ENCODE results near the gene NFIX. TPM values are rescaled to one million over a fixed set of nuclear protein-coding genes. Genes with fewer than 3 reads are reported as not detected.

Gene NFIX
- total RNA-seq, 1 experiment from 2014 or later: 144 TPM

- no peak for TF ChIP-seq REST (IDR thresholded peaks at IDR 0.05; ENCODE audit: insufficient read depth in 1 of 2, low read depth in 2 of 2, low read length in 1 of 2)
- TF ChIP-seq POLR2AphosphoS5 (IDR thresholded peaks at IDR 0.05; ENCODE audit: low read depth, low read length): 0 out of 2 replicates have a peak, but pooled peaks have one; percentile 24
- no peak for TF ChIP-seq TCF7L2 (IDR thresholded peaks at IDR 0.05; ENCODE audit: low read depth, low read length)
- no peak for TF ChIP-seq CTCF (IDR thresholded peaks at IDR 0.05)
- intact Hi-C loops (cut with micrococcal nuclease; ENCODE audit: unreplicated experiment) (no loop called here), in situ Hi-C loops (cut with HindIII; ENCODE audit: low pct_unique_long_range_greater_than_20kb, low sequenced_read_pairs) (no loop called here)
- DNase-seq (ENCODE audit: low read depth, low spot score) (no peak), ATAC-seq (no peak)
- Histone ChIP-seq H3K27ac (ENCODE audit: low read length) (peak overlapping the region; percentile 98), H3K27me3 (ENCODE audit: control insufficient read depth, insufficient read depth, low read length) (no peaks in the 10 kb centered on the region), H3K4me3 (ENCODE audit: low read depth in 2 of 2, low read length in 2 of 2) (peak overlapping the region; percentile 89 to 91), H3K9me3 (ENCODE audit: control insufficient read depth, insufficient read depth, low read depth, low read length) (no peaks in the 10 kb centered on the region), H3K4me1 (ENCODE audit: control insufficient read depth, insufficient read depth, low read length) (peaks cover 15% of the 10 kb centered on the region), H3K36me3 (ENCODE audit: control insufficient read depth, insufficient read depth, low read length) (peaks cover 13% of the 10 kb centered on the region)
- POLR2A ChIA-PET: interaction anchor here (0.6 kb wide), 1 partner anchor 211 kb away, joined by 11 read pairs; no protein-coding TSS in a partner anchor
- TSS peak; percentile 45 for BruUV-seq (replicated peaks)
- CTCF ChIA-PET: no interaction called here
Observed at GRCh38 chr19:12946731-12947496, 48.4 kb upstream of the NFIX start.

- BruUV-seq (replicated peaks): no TSS peak
- no peak for DNase-seq (ENCODE audit: low read depth, low spot score)
- Histone ChIP-seq H3K9me3 (ENCODE audit: control insufficient read depth, insufficient read depth, low read depth, low read length) (no peaks in the 10 kb centered on the region), H3K36me3 (ENCODE audit: control insufficient read depth, insufficient read depth, low read length) (peaks cover 13% of the 10 kb centered on the region), H3K4me3 (ENCODE audit: low read depth in 2 of 2, low read length in 2 of 2) (no peak overlapping the region), H3K4me1 (ENCODE audit: control insufficient read depth, insufficient read depth, low read length) (peaks cover 20% of the 10 kb centered on the region), H3K27ac (ENCODE audit: low read length) (peak overlapping the region; percentile 98; the same call in 1 of the 2 replicates), H3K27me3 (ENCODE audit: control insufficient read depth, insufficient read depth, low read length) (no peaks in the 10 kb centered on the region)
- ChIA-PET CTCF (no interaction called here), POLR2A (no interaction called here)
- in situ Hi-C loops (cut with HindIII; ENCODE audit: low pct_unique_long_range_greater_than_20kb, low sequenced_read_pairs) (no loop called here), intact Hi-C loops (cut with micrococcal nuclease; ENCODE audit: unreplicated experiment) (no loop called here)
- ATAC-seq: no peak
- TF ChIP-seq REST (IDR thresholded peaks at IDR 0.05; ENCODE audit: insufficient read depth in 1 of 2, low read depth in 2 of 2, low read length in 1 of 2) (no peak), TCF7L2 (IDR thresholded peaks at IDR 0.05; ENCODE audit: low read depth, low read length) (no peak), CTCF (IDR thresholded peaks at IDR 0.05) (no peak), POLR2AphosphoS5 (IDR thresholded peaks at IDR 0.05; ENCODE audit: low read depth, low read length) (no peak), SIN3A (IDR thresholded peaks at IDR 0.05; ENCODE audit: borderline replicate concordance, insufficient read depth, low read depth, low read length) (no peak)
Observed at GRCh38 chr19:12947702-12948611, 47.3 kb upstream of the NFIX start.

All from Panc1 (cell line).